8988T (cell line): ENCODE measurements around the gene NSD2.
"Not testable (repeated sequence)": the region's sequence is repeated elsewhere in the genome, so short reads cannot be mapped to it uniquely, and the experiment has no call there.

Experiments
- DNase-seq: peaks from one replicate; pipeline ENCODE4 v3.0.0; 2011

Gene NSD2

DNA sequence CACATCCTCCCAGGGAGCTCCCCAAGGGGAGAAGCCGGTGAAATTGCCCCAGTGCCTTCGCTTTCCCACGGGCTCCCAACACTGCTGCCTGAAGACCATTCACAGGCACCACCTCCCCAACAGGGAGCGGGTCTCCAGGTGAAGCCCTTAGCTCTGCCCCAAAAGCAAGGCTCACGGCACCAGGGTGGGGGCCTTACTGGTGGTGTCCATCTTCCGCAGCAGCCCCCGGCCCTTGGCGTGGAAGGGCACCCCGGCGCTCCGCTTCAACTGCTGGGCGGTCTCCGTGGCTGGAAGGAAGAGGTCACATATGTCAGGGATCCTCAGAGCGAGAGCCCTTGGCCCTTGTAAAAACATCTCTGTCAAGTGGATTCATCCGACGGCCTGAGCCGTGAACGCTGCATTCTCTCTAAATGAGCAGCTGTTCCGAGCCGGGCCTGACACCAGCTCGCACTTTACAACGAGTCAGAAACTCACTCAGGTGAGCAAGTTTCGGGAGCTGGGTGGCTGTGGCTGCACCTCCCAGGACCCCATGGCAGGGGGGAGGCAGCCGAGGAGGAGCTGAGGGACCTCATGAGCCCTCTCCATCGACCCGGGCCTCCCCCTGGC lies 116.6 kb downstream of the NSD2 start:
- DNase-seq = no peak

DNA sequence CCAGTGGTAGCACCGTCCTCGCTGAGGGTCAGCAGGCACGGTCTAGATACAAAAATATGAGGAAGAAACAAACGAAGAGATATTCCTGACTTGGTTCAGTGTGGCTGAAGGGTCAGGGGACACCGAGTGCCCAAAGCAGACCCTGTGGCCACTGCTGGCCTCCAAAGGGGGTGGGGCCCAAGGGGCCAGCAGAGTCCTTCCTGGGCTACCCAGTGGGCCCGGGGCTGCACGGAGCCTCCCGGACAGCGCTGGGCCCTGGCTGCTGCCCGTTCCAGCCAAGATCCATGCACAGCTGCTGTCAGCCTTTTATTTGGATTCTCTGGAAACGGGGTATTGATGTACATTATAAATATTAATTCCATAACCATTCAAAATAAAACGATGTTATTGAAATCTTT lies 117.1 kb downstream of the NSD2 start:
- DNase-seq = no peak

DNA sequence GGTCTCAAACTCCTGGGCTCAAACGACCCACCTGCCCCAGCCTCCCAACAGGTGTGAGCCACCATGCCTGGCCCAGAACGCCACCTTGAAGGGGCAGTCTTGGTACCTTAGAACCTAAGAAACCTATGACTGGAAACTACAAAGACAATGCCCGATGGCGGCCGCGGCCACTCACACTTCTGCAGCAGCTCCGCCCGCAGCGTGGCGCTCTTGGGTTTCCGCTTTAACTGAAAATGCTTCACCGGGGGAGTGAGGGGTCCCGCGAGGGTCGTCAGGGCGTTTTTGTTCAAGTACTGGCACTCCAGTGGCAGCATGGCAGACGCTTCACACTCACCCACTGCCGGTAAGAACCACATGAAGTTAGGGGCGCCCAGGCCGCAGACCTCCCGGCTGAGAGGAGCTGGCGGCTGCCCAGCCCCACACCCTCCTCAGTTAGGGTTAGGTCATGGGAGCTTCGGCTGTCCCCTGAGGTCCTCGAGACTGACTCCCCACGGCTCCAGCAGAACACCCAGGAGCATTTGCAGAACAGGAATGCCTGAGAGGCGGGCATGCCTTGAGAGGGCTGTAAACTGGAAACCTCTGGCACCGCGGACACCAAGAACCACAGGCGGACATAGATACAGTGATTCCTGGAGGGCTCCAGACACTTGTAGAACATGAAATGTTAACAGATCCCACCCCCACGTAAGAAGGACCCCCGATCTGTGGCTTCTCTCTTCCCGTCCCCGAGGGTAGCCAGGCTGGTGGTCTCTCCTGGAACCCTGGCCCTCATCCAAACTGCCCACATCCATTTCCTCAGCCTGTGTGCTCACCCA lies 118.5 kb downstream of the NSD2 start:
- DNase-seq = no peak

DNA sequence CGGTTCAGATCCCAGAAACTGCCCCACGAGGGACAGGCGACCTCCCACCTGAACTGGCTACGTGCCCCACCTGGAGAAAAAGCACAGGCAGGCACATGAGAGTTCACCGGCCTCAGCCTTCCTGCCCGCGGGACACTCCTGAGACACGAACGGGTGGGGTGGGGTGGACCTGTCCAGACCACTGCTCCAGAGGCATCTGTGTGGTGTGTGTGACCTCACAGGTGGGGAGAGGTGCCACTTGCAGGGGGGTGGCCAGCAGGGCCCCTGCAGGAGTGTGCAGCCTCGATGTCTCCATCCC lies 119.1 kb downstream of the NSD2 start:
- DNase-seq = no peak

DNA sequence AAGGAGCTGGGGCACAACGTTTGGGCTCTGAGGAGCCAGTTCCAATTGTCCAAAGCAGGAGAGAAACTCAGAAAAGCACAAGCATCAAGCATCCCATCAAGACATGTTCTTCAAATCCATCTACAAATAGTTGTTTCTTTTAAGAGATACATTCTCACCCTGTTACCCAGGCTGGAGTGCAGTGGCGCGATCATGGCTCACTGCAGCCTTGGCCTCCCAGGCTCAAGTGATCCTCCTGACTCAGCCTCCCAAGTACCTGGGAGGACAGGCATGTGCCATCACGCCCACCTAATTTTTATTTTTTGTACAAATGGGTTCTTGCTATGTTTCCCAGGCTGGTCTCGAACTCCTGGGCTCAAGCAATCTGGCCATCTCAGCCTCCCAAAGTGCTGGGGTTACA lies 119.5 kb downstream of the NSD2 start:
- DNase-seq = no peak

DNA sequence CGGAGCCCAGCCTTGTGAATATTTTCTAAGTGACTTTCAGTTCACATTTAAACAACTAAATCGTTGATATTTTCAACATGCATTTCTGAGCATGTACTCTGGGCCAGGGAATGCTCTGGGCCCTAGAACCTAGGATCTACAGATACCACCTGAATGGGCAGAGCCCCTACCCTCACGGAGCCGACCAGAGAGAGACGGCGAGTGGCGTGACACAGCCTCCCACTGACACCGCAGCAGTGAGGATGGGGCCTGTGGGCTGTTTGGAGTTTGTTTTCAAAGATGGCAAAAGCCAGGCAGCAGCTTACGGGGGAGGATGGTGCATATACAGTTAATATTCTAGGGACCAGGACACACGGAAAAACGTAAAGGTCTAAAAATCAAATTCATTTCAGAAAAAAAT lies 119.9 kb downstream of the NSD2 start:
- no peak for DNase-seq

DNA sequence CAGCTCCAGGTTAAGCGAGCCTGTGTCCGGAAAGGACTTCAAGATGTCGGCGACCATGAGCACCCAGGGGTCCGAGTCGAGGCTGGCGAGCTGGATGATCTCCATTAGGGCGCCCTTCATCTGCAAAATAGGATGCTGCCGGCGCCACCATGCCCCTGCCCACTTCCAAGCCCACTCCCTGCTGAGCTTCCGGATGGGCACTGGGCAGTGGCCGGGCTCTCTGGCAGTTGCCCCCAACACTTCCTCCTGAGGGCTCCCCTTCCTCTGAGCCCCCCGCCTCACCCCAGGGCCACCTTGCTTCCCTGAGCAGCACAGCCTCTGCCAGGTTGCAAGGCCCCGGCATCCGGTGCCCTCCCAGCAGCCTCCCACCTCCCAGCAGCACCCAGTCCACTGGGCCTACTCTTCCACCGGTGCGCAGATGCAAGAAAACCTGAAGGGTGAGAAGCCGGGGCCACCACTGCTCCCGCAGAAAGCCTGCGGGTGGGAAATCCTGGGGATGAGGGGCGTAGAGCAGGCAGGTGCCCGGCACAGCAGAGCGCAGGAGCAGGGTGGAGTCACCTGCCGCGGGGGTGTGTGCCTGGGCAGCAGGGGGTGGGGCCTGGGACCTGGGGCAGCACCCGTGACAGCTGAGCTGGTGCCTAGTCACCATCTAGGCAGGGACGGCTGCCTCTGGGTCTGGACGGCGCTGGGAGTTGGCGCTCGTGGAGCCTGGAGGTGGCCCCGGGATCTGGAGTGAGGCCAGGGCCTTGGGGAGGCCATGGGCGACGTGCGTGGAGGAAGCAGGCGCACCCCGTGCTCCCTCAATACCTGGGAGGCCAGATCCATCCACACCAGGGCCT lies 120.6 kb downstream of the NSD2 start:
- no peak for DNase-seq

DNA sequence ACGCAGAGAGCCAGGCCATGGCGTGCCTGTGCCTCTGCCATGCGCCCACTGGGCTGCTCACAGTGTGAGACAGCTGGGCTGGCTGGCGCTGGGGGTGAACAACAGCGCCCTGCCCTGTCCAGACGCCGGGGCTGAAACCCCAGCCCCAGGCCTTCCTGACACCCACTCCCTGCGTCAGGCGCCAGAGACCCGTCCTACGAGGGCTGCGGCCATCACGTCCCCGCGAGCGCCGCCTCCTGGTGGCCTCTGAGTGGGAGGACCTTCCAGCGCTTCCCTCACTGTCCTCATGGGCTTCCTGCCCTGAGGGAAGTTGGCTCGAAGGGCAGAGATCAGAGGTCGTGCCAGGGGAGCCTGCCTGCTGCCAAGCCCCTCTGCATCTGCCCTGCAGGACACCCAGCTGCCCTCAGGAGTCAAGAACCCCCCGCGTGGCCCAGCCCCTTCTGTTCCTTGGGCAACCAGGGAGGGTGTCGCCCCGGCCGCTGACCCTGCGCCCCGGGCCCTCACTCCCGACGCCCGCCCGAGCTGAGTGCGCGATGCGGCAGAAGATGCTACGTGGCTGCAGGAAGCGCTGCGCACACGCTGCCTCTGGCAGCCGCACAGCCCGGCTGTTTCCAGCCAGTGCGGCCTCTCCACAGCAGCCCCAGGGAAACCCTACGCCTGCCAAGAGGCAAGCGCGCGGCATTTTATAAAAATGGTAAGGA lies 121.4 kb downstream of the NSD2 start:
- DNase-seq = no peak

DNA sequence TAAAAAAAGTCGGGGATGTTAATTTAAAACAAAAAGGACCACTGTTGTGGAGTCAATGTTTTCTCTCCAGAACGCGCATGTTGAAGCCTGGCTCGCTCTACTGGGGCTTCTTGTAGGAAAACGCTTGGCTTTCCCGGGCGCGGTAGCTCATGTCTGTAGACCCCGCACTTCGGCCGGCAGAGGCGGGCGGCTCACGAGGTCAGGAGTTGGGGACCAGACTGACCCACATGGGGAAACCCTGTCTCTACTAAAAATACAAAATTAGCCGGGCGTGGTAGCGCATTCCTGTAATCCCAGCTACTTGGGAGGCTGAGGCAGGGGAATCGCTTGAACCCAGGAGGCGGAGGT lies 122.0 kb downstream of the NSD2 start:
- no peak for DNase-seq

DNA sequence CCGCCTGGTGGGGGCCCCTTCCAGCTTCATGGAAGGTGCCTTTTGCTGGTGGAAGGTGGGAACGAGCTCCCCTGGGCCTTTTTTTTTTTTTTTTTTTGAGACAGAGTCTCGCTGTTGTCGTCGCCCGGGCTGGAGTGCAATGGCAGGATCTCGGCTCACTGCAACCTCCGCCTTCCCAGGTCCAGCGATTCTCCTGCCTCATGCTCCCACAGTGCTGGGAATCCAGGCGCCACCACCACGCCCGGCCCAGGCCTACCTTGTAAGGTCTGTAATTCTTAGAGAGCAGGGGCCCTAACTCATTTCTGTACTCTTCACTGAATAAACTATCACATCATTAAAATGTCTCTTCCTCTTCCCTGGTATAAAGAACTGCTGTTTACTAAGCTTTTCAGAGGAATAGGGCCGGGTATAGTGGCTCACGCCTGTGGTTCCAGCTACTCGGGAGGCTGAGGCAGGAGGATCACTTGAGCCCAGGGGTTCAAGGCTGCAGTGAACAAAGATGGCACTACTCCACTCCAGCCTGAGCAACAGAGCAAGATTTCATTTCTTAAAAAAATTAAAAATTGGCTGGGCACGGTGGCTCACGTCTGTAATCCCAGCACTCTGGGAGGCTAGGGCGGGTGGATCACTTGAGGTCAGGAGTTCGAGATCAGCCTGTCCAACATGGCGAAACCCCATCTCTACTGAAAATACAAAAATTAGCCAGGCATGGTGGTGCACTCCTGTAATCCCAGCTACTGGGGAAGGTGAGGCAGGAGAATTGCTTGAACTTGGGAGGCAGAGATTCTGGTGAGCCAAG lies 122.7 kb downstream of the NSD2 start:
- DNase-seq = not testable (repeated sequence)

DNA sequence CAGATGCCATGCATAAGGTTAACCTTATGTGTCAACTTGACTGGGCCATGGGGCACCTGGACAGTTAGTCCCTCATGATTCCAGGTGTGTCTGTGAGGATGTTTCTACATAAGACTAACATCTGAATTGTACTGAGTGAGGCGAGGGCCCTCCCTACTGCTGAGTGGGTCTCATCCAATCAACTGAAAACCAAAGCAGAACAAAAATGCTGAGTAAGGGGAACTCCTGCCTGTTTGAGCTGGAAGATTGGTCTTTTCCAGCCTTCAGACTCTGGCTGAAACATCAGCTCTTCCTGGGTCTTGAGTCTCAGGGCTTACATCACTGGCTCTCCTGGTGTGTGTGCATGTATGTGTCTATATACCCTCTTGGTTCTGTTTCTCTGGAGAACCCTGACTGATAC lies 123.7 kb downstream of the NSD2 start:
- no peak for DNase-seq

DNA sequence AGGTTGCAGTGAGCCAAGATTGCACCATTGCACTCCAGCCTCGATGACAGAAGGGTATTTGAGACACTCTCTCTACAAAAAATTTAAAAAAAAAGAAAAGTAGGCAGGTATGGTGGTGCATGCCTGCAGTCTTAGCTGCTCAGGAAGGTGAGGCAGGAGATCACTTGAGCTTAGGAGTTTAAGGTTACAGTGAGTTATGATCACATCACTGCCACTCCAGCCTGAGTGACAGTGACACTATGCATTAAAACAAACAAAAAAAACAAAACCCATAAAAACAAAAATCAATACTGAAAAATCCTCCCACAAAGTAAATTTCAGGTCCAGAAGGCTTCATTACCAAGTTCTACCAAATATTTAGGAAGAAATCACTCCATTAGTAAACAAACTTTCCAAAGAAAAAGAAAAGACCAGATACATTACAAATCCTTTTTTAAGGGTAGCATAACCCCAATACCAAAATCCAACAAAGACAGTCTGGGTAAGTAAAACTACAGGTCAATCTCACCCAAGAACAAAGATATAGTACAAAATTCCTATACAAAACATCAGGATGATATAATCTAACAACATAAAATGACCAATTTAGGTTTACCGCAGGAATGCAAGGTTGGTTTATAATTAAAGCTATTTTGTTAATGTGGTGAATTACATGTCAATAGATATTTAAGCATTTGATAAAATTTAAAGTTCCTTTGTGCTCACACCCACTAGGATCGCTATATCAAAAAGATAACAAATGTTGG lies 125.8 kb downstream of the NSD2 start:
- no peak for DNase-seq

DNA sequence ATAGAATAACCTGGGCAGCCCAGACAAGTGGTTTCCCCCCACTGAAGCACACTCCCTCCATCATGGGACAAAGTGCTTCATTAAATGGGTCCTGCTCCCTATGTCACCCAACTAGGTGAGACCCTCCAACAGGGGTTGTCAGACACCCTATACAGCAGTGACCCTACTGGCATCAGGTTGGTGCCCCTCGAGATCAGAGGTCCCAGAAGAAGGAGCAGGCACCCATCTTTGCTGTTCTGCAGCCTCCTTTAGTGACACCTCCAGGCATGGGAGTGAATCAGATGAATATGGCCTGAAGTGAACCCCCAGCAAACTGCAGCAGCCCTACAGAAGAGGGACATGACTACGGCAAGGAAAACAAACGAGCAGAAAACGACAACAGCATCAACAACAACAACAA lies 126.5 kb downstream of the NSD2 start:
- no peak for DNase-seq

DNA sequence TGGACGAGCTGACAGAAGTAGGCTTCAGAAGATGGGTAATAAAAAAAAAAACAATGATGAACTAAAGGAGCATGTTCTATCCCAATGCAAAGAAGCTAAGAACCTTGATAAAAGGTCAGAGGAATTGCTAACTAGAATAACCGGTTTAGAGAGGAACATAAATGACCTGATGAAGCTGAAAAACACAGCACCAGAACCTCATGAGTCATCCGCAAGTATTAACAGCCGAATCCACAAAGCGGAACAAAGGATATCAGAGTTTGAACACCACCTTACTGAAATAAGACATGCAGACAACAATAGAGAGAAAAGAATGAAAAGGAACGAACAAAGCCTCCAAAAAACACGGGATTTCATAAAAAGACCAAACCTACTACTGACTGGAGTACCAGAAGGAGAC lies 127.1 kb downstream of the NSD2 start:
- no peak for DNase-seq

DNA sequence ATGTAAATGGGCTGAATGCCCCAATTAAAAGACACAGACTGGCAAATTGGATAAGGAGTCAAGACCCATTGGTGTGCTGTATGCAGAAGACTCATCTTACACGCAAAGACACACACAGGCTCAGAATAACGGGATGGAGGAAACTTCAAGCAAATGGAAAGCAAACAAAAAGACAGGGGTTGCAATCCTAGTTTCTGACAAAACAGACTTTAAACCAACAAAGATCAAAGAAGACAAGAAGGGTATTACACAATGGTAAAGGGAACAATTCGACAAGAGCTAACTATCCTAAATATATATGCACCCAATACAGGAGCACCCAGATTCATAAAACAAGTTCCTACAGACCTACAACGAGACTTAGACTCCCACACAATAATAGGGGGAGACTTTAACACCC lies 128.1 kb downstream of the NSD2 start:
- not testable (repeated sequence) for DNase-seq

DNA sequence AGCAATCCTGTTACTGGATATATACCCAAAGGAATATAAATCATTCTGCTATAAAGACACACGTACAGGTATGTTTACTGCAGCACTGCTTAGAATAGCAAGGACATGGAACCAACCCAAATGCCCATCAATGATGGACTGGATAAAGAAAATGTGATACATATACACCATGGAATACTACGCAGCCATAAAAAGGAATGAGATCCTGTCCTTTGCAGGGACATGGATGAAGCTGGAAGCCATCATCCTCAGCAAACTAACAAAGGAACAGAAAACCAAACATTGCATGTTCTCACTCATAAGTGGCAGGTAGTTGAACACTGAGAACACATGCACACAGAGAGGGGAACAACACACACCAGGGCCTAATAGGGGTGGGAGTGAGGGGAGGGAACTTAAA lies 132.2 kb downstream of the NSD2 start:
- DNase-seq = not testable (repeated sequence)

DNA sequence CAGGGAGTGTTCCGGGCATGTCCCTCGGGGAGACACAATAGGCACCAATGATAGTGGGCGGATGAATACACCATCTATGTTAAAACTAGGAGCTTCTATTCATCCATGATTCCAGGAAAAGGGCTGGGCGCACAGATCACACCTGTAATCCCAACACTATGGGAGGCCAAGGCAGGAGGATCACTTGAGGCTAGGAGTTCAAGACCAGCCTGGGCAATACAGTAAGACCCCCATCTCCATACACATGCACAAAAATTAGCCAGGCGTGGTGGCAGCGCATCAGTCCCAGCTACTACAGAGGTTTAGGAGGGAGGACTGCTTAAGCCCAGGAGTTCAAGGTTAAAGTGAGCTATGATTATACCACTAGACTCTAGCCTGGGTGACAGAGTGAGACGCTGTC lies 135.2 kb downstream of the NSD2 start:
- no peak for DNase-seq

DNA sequence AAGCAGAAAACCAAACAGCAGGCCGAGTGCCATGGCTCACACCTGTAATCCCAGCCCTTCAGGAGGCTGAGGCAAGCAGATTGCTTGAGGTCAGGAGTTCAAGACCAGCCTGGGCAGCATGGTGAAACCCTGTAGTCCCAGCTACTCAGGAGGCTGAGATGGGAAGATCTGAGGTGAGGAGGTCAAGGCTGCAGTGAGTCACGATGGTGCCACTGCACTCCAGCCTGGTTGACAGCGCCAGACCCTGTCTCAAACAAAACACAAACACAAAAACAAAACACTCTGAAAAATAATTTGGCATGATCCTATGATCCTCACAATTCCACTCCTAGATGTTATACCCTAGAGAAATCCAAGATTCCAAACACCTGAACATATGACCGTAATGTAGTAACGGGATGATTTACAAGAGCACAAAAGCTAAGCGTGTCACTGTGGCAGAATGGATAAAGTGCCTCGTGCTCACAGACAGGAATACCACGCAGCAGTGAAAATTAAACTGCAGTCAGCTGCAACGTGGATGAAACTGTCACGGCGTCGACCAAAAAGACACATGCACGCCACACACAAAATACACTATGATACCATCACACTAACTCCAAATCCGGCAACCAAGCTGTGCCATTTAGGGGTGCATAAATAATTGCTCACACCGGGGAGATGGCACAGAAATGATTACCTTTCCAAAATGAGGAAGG lies 135.9 kb downstream of the NSD2 start:
- no peak for DNase-seq

DNA sequence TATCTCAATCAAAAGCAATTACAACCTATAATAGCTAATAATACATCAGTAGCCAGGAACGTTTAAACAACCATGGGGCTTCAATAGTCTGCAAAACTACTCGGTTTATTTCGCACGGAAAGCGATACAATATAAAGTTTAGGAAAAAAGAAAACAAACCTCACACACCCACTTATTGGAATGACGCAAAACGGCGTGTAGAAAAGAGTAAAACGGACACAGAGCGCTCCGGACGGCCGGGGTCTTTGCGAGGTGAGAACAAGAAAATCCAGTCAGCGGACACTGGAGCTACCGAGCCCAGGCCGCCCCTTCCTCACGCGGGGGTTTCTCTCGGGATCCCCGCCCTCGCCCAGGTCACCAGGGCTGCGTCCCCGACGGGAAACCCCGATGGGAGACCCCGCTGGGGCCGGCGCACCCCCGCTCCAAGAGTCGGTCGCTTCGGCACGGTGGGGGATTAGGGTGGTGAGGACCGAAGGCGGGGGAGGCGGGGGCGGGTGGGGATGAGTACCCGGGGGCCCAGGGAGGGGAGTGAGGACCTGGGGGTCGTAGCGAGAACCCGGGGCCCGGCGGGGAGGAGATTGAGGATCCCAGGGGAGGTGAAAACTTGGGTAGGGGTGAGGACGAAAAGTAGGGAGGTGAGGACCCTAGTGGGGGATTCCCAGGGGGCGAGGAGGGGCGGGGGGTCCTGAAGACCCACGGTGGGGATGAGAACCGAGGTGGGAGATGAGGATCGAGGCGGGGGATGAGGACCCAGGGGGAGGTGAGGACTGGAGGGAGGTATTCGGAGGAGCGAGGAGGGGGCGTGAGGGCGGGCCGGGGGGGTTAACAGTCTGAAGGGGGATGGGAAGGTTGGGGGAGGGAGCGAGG lies 136.8 kb downstream of the NSD2 start:
- no peak for DNase-seq

DNA sequence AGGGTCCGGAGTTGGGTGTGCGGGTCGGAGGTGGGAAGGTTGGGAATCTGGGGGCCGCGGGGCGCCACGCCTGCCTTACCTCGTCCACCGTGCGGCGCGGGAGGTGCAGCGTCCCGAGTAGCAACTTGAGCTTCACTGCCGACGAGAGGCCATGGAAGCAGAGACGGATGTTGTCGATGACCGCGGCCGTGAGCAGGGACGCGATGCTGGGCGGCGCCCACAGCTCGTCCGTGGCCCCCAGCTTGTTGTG lies 137.4 kb downstream of the NSD2 start:
- DNase-seq = no peak
